ENCODE data around the gene WIPF2. TPM values are rescaled to one million over a fixed set of nuclear protein-coding genes. Genes with fewer than 3 reads are reported as not detected.
"Not testable (repeated sequence)": the region's sequence is repeated elsewhere in the genome, so short reads cannot be mapped to it uniquely, and the experiment has no call there.

Gene WIPF2
- total and polyA plus RNA-seq, 5 donors: 8.2 to 14.6 (median 12.7) TPM

DNA sequence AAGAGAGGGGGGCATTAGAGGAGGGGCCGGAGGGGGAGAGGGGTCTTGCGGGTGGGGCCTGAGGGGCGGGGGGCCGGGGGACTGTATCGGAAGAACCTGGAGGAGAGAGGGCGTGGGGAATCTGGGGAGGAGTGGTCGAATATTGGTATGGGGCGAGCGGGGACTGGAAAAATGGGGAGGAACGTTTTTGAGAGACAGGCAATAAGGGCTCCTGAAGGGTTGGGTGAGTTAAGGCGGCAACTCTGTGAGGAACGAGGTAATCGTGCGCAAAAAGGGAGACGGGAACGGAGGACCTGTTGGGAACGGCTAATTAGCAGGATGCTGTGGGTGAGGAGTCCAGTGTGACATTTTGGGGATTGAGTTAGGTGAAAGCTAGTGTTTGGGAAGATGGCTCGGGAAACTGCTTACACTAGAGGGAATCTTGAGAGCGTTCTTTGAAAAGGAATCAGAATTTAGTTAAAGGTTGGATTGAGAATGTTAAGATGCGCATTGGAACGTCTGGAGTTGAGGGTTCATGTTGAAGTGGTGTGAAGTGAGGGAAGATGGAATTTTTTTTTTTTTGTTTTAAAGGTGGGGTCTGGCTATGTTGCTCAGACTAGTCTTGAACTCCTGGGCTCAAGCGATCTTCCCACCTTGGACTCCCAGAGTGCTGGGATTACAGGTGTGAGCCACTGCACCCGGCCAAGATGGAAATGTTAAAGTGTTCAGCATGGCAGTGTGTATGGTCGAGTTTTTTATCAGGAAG is 662 bp downstream of the WIPF2 start:
- WGBS: 3% methylated on average over 24 of the region's 24 CpGs
- ATAC-seq: peak; percentile 53 to 61
- Histone ChIP-seq H3K27ac (ENCODE audit: low read length) (peak overlapping the region; percentile 68), H3K9me3 (ENCODE audit: control insufficient read depth, low read length) (no peaks in the 10 kb centered on the region), H3K4me3 (ENCODE audit: low read length) (peak overlapping the region; percentile 97), H3K27me3 (ENCODE audit: control insufficient read depth, insufficient read depth) (no peaks in the 10 kb centered on the region), H3K4me1 (ENCODE audit: control insufficient read depth, insufficient read depth, low read length) (peaks cover 3% of the 10 kb centered on the region)
- intact Hi-C loops (cut with DNase I): no loop called here
- DNase-seq: no peak

DNA sequence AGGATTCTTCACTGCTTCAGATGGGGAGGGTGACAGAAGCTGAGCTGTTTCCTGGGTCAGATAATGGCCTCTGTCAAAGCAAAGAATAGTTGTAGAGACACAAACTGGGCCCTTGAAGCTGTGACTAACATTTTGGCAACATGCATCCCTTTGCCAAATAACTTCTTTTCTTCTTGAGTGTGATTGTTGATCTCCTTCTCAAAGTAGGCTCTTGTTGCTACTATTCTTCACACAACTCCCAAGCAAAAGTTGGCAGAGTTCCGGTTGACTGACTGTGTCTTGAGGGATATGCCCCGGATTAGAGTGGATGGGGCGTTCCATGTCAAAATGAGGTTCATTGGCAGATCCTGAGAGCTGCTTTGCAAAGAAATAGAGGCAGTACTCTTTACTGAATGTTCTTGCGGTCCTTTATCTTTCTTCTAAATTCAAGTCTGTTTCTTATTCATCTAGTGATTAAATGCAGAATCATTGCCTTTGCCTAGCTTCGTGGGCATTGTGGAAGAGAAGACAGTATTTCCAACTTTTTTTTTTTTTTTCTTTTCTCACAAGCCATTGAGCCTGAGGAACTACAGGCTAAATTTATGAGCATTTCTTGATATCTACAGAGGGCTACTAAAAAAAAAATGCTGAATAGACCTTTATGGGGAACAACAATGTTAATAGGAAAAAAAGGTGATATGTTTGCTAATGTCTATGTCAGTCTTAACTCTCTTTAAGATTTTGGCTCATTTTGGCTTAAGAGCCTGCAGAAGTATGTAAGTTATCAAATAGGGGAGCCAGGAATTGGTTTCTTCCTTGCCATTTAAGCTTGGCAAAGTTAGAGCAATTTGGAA is 5.8 kb downstream of the WIPF2 start:
- WGBS: 49% methylated on average over 5 of the region's 5 CpGs

DNA sequence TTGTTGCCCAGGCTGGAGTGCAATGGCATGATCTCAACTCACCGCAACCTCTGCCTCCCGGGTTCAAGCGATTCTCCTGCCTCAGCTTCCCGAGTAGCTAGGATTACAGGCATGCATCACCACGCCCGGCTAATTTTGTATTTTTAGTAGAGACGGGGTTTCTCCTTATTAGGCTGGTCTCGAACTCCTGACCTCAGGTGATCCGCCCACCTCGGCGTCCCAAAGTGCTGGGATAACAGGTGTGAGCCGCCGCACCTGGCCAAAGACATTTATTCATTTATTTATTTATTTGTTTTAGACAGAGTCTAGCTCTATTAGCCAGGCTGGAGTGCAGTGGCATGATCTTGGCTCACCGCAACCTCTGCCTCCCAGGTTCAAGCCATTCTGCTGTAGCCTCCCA is 10.0 kb downstream of the WIPF2 start:
- H3K4me3 ChIP-seq (ENCODE audit: low read length); H3K9me3 ChIP-seq (ENCODE audit: control insufficient read depth, low read length); H3K4me1 ChIP-seq (ENCODE audit: control insufficient read depth, insufficient read depth, low read length); DNase-seq; H3K27ac ChIP-seq (ENCODE audit: low read length); H3K27me3 ChIP-seq (ENCODE audit: control insufficient read depth, insufficient read depth); intact Hi-C loops (cut with DNase I); ATAC-seq: not testable (repeated sequence)
- WGBS: 97% methylated on average over 14 of the region's 14 CpGs

More for the DNA sequence above, 5.8 kb downstream of the WIPF2 start:
- Histone ChIP-seq H3K4me3 (ENCODE audit: low read length) (no peak overlapping the region), H3K9me3 (ENCODE audit: control insufficient read depth, low read length) (no peaks in the 10 kb centered on the region), H3K27me3 (ENCODE audit: control insufficient read depth, insufficient read depth) (no peaks in the 10 kb centered on the region), H3K27ac (ENCODE audit: low read length) (peak overlapping the region; percentile 48), H3K4me1 (ENCODE audit: control insufficient read depth, insufficient read depth, low read length) (peaks cover 2% of the 10 kb centered on the region)
- peak in 2 of 3 donors; percentile 56 to 69 for DNase-seq
- intact Hi-C loops (cut with DNase I): no loop called here
- peak; percentile 64 to 87 for ATAC-seq

DNA sequence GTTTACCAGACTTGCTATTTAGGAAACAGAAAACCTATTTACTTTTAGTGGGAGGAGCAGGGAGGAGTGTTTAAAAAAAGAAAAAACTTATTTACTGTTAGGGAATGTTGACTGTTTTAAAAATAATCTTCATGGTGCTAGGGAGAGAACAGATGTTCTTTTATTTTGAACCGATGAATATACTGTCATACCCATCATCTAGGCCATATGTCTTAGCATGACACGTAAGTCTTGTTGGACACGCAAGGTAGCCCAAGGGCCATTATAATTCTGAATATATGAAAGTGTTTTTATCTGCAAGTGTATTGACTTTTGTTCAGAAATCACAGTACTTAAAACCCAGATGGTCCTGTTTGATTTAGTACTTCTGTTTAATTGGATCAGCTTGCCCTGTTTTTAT is 11.6 kb downstream of the WIPF2 start:
- intact Hi-C loops (cut with DNase I): no loop called here
- Histone ChIP-seq H3K9me3 (ENCODE audit: control insufficient read depth, low read length) (no peaks in the 10 kb centered on the region), H3K4me1 (ENCODE audit: control insufficient read depth, insufficient read depth, low read length) (no peaks in the 10 kb centered on the region), H3K27me3 (ENCODE audit: control insufficient read depth, insufficient read depth) (no peaks in the 10 kb centered on the region), H3K4me3 (ENCODE audit: low read length) (no peak overlapping the region), H3K27ac (ENCODE audit: low read length) (no peak overlapping the region)
- ATAC-seq (no peak), DNase-seq (no peak)
- WGBS: 87% methylated on average over 3 of the region's 3 CpGs

DNA sequence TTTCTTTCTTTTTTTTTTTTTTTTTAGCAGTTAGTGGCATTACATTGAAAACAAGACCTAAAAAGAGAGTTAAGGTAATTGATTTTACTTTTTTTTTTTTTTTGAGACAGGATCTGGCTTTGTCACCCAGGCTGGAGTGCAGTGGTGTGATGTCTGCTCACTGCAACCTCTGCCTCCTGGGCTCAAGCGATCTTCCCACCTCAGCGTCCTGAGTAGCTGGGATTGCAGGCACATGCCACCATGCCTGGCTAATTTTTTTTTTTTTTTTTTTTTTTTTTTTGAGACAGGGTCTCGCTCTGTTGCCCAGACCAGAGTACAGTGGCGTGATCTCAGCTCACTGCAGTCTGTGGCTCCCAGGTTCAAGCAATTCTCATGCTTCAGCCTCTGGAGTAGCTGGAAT is 12.8 kb downstream of the WIPF2 start:
- H3K27me3 ChIP-seq (ENCODE audit: control insufficient read depth, insufficient read depth); H3K9me3 ChIP-seq (ENCODE audit: control insufficient read depth, low read length); H3K27ac ChIP-seq (ENCODE audit: low read length); intact Hi-C loops (cut with DNase I); H3K4me3 ChIP-seq (ENCODE audit: low read length); DNase-seq; H3K4me1 ChIP-seq (ENCODE audit: control insufficient read depth, insufficient read depth, low read length); ATAC-seq: not testable (repeated sequence)
- WGBS: 95% methylated on average over 4 of the region's 4 CpGs

DNA sequence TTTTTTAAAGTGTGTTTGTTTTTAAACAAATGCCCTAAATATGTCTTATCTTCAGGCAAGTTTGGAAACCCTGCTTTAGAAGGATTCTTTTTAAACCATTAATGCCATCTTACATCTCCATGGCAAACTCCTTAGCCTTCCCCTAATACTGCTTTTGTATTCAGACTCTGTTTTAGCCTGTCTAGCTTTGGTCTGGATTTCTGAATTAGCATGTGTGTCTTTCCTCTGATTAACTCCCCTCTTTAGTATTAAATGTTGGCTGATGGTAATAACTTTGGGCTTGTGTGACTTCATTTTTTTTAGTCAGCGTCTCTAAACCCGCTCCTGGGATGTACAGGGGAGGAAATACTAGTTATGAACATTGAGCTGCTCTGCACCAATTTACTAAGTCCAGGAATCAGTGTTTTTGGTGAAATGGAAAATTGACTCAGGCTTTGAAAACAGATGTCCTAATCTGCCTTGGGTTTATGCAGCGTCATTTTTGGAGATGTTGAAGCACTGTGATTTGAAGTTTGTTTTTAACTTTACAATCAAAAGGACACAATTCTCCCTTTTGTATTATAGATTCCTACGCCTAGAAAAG is 22.2 kb downstream of the WIPF2 start:
- Histone ChIP-seq H3K4me3 (ENCODE audit: low read length) (no peak overlapping the region), H3K27ac (ENCODE audit: low read length) (no peak overlapping the region), H3K4me1 (ENCODE audit: control insufficient read depth, insufficient read depth, low read length) (peaks cover 3% of the 10 kb centered on the region), H3K27me3 (ENCODE audit: control insufficient read depth, insufficient read depth) (no peaks in the 10 kb centered on the region), H3K9me3 (ENCODE audit: control insufficient read depth, low read length) (no peaks in the 10 kb centered on the region)
- 73% methylated on average over 4 of the region's 4 CpGs for WGBS
- ATAC-seq: no peak
- no peak for DNase-seq
- intact Hi-C loops (cut with DNase I): no loop called here

DNA sequence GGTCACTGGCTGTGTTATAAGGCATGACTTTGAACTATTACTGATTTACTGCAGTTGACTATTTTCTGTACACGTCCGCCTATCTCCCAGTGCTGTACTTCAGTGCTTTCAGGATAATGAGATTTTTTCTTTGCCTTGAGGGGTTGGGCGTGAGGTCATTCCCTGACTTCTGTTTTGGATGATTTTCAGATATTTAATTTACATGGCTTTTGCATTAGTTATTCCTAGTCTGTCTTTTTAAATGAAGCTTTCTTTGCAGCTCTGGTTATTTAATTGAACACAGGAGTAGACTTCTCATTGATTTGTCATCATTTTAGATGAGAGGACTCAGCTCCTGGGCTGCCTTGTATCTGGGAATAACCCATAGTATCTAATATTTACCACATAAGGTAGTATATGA is 23.7 kb downstream of the WIPF2 start:
- ATAC-seq: no peak
- 92% methylated on average over 3 of the region's 3 CpGs for whole genome bisulfite sequencing
- no peak for DNase-seq

DNA sequence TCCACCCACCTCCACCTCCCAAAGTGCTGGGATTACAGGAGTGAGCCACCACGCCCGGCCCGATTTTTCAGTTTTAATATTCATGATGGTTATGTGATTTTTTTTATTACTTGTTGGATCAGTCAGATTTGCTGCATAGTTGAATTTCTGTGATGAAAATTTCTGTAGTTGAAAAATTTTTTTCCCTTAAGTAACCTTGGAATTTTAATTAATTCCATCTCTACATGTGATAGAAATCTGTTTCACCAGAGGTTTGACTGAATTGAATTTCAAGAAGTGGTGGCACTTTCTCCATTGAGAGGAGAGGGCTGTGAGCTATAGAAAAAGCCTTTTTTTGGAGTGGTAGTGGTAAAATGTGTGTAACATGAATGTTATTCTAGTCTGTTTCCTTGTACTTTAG is 24.7 kb downstream of the WIPF2 start:
- Histone ChIP-seq H3K4me3 (ENCODE audit: low read length) (no peak overlapping the region), H3K27me3 (ENCODE audit: control insufficient read depth, insufficient read depth) (no peaks in the 10 kb centered on the region), H3K27ac (ENCODE audit: low read length) (no peak overlapping the region), H3K4me1 (ENCODE audit: control insufficient read depth, insufficient read depth, low read length) (peaks cover 3% of the 10 kb centered on the region), H3K9me3 (ENCODE audit: control insufficient read depth, low read length) (no peaks in the 10 kb centered on the region)
- 97% methylated on average over 3 of the region's 3 CpGs for WGBS
- intact Hi-C loops (cut with DNase I): no loop called here
- no peak for ATAC-seq
- DNase-seq: no peak

More for the DNA sequence above, 23.7 kb downstream of the WIPF2 start:
- no peak overlapping the region for H3K4me3 ChIP-seq (ENCODE audit: low read length)
- H3K4me1 ChIP-seq (ENCODE audit: control insufficient read depth, insufficient read depth, low read length): peaks cover 3% of the 10 kb centered on the region
- H3K27me3 ChIP-seq (ENCODE audit: control insufficient read depth, insufficient read depth): no peaks in the 10 kb centered on the region
- no peaks in the 10 kb centered on the region for H3K9me3 ChIP-seq (ENCODE audit: control insufficient read depth, low read length)
- intact Hi-C loops (cut with DNase I): no loop called here
- H3K27ac ChIP-seq (ENCODE audit: low read length): no peak overlapping the region

DNA sequence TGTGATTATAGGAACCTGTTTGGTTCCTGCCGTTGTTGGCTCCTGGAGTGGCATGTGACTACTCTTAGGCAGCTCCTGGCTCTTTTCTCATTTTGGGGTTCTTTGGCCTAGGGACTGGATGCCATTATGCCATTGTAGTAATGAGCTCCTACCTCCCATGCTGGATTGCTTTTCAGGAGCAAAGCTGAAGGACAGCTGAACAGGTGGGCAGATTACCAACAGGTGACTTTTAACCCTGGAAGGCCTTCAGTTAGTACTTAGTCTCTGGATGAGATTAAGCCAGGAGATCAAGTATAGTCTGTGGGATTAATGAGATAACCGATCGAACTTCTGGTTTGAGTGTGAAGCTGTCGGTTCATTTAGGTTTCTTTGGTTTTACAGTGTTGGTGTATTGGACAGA is 25.2 kb downstream of the WIPF2 start:
- ATAC-seq: no peak
- H3K9me3 ChIP-seq (ENCODE audit: control insufficient read depth, low read length): no peaks in the 10 kb centered on the region
- H3K27me3 ChIP-seq (ENCODE audit: control insufficient read depth, insufficient read depth): no peaks in the 10 kb centered on the region
- no peak for DNase-seq
- no peak overlapping the region for H3K27ac ChIP-seq (ENCODE audit: low read length)
- H3K4me1 ChIP-seq (ENCODE audit: control insufficient read depth, insufficient read depth, low read length): peaks cover 3% of the 10 kb centered on the region
- H3K4me3 ChIP-seq (ENCODE audit: low read length): no peak overlapping the region
- WGBS: 79% methylated on average over 4 of the region's 4 CpGs
- intact Hi-C loops (cut with DNase I): no loop called here

DNA sequence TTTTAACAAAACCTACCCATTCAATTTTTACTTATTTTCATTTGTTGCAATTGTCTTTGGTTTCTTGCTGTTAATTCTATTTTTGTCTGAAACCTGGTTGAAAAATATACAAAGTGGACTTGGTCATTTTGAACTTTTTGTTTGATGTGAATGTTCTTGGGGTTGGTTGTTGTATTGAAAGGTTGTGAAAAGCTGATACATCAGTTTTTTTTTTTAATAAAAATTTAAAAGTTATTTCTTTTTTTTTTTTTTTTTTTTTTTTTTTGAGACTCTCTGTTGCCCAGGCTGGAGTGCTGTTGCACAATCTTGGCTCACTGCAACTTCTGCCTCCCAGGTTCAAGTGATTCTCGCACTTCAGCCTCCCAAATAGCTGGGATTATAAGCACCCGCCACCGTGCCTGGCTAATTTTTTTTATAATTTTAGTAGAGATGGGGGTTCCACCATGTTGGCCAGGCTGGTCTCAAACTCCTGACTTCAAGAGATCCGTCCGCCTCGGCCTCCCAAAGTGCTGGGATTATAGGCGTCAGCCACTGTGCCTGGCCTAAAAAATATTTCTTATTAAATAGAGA is 28.9 kb downstream of the WIPF2 start:
- WGBS: 77% methylated on average over 7 of the region's 7 CpGs
- no peaks in the 10 kb centered on the region for H3K9me3 ChIP-seq (ENCODE audit: control insufficient read depth, low read length)
- intact Hi-C loops (cut with DNase I): no loop called here
- H3K4me1 ChIP-seq (ENCODE audit: control insufficient read depth, insufficient read depth, low read length): peaks cover 1% of the 10 kb centered on the region
- no peaks in the 10 kb centered on the region for H3K27me3 ChIP-seq (ENCODE audit: control insufficient read depth, insufficient read depth)
- H3K27ac ChIP-seq (ENCODE audit: low read length): no peak overlapping the region
- peak in 2 of 3 donors; percentile 44 to 61 for DNase-seq
- H3K4me3 ChIP-seq (ENCODE audit: low read length): no peak overlapping the region
- ATAC-seq: no peak

DNA sequence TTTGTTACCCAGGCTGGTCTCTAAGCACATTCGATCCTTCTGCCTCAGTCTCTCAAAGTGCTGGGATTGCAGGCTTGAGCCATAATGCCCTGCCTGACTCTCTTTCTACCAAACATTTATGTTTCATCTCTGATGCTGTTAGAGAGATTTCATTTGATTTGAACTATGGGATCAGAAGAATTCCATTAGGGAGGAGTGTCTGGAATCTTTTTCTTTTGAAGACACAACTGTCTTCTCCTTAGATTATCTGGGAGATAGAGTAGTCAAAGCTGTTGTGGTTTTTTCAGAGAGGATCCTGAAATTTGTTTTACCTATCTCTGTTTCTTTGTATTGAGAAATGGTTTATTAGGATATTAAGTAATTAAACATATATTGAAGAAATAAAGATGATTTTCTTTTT is 29.4 kb downstream of the WIPF2 start:
- 93% methylated on average over 1 of the region's 1 CpG for WGBS
- Histone ChIP-seq H3K4me1 (ENCODE audit: control insufficient read depth, insufficient read depth, low read length) (peaks cover 1% of the 10 kb centered on the region), H3K9me3 (ENCODE audit: control insufficient read depth, low read length) (no peaks in the 10 kb centered on the region), H3K4me3 (ENCODE audit: low read length) (no peak overlapping the region), H3K27me3 (ENCODE audit: control insufficient read depth, insufficient read depth) (no peaks in the 10 kb centered on the region), H3K27ac (ENCODE audit: low read length) (no peak overlapping the region)
- ATAC-seq (no peak), DNase-seq (no peak)
- intact Hi-C loops (cut with DNase I): no loop called here
